ENCODE measurements around the gene MGAT5. TPM values are rescaled to one million over a fixed set of nuclear protein-coding genes. Genes with fewer than 3 reads are reported as not detected.

The MGAT5 gene
- total RNA-seq, 1 donor from 2014 or later = 32.5 TPM

DNA sequence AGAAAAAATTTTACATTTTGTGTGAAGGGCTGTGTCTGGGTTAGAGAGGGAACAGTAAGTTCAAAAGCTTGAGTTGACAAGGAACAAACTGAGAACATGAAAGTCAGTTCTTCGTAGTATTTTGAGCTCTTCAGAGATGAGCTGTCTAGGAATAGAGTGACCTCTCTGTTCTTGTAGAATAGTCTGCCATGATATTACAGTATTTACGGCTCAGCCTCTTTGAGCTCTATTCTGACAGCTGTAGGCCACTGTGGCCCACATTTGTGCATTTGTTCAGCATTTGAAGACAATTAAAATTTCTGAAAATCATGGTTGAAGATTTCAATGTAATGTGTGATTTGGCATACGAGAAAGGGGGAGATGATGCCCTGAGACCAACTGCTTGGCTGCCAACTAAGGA is 172.8 kb downstream of the MGAT5 start:
- Histone ChIP-seq H3K36me3 (ENCODE audit: control insufficient read depth, insufficient read depth, low read length) (peaks cover 1% of the 10 kb centered on the region), H3K4me3 (ENCODE audit: low read depth, low read length) (no peak overlapping the region), H3K27me3 (ENCODE audit: control insufficient read depth, insufficient read depth, low read length) (no peaks in the 10 kb centered on the region)
- TF ChIP-seq, protein P1, sequence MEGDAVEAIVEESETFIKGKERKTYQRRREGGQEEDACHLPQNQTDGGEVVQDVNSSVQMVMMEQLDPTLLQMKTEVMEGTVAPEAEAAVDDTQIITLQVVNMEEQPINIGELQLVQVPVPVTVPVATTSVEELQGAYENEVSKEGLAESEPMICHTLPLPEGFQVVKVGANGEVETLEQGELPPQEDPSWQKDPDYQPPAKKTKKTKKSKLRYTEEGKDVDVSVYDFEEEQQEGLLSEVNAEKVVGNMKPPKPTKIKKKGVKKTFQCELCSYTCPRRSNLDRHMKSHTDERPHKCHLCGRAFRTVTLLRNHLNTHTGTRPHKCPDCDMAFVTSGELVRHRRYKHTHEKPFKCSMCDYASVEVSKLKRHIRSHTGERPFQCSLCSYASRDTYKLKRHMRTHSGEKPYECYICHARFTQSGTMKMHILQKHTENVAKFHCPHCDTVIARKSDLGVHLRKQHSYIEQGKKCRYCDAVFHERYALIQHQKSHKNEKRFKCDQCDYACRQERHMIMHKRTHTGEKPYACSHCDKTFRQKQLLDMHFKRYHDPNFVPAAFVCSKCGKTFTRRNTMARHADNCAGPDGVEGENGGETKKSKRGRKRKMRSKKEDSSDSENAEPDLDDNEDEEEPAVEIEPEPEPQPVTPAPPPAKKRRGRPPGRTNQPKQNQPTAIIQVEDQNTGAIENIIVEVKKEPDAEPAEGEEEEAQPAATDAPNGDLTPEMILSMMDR (IDR thresholded peaks at IDR 0.05; ENCODE audit: insufficient read depth, low read length, poor library complexity, severe bottlenecking) = no peak
- DNase-seq (ENCODE audit: low read depth) = no peak

DNA sequence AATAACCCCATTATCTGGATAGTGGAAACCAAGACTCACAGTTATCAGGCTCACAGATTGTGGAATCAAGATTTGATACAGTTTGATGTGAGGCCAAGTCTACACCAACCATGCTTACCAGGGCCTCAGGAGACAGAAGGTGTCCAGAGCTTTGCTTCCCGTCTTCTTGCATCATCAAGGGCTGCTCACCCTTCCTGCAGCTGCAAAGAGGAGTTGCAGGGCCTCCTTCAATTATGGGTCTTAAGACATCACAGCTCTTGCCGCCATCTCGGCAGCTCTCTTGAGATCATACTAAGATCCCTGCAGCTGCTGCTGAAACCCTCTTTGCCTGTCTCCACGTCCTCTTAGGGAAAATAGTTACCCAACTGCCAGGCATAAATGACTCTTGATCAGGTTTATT is 176.0 kb downstream of the MGAT5 start:
- Histone ChIP-seq H3K36me3 (ENCODE audit: control insufficient read depth, insufficient read depth, low read length) (peaks cover 1% of the 10 kb centered on the region), H3K27me3 (ENCODE audit: control insufficient read depth, insufficient read depth, low read length) (no peaks in the 10 kb centered on the region), H3K4me3 (ENCODE audit: low read depth, low read length) (no peak overlapping the region)
- no peak for DNase-seq (ENCODE audit: low read depth)
- TF ChIP-seq, protein P1 (IDR thresholded peaks at IDR 0.05; ENCODE audit: insufficient read depth, low read length, poor library complexity, severe bottlenecking) = no peak

DNA sequence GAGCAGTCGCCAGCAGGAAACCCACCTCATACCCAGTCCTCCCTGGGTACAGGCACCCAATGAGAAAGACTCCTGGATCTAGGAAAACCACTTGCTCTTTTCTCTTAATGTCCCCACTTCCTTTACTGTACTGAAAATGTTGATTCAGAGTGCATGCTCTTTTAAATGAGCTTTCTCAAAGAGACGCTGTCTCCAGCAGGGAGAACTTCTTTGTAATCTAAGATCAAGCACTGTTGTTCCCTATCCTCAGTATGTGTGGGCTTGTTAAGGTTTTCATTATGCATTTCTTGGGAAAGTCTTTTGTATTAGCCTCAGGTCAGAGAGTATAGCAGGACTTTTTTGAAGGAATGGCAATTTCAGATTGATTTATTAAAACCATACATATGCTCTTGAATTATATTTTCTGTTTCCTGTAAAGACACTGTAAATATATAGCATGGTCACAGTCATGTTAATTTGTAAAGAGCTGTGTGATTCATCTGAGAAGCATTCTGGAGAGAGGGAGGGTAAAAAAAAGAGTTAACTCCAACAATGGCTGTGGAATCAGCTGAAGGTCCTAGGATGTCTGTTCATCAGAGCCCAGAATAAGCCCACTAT is 178.1 kb downstream of the MGAT5 start:
- no peak for DNase-seq (ENCODE audit: low read depth)
- H3K27me3 ChIP-seq (ENCODE audit: control insufficient read depth, insufficient read depth, low read length) = no peaks in the 10 kb centered on the region
- H3K4me3 ChIP-seq (ENCODE audit: low read depth, low read length) = no peak overlapping the region
- TF ChIP-seq, protein P1 (IDR thresholded peaks at IDR 0.05; ENCODE audit: insufficient read depth, low read length, poor library complexity, severe bottlenecking) = no peak
- H3K36me3 ChIP-seq (ENCODE audit: control insufficient read depth, insufficient read depth, low read length) = no peaks in the 10 kb centered on the region

DNA sequence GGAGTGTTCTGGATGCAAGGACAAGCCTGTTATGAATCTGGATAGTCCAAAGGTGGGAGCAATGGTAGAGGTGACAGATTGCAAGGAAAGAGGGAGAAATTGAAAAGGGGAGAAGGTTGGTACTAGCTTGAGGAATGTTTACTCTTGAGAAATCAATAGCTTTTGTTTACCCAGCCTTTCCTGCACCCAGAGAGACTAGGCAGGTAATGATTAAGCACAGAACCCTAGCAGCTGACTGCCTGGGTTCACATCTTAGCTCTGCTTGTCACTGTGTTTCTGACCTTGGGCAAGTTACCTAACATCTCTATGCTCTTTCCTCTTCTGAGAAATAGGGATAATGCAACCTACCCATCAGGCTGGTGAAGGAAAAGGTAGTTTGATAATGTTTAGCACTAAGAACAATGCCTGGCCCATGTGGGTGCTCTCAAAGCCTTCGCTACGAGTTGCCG is 178.6 kb downstream of the MGAT5 start:
- DNase-seq (ENCODE audit: low read depth) = no peak
- TF ChIP-seq, protein P1 (IDR thresholded peaks at IDR 0.05; ENCODE audit: insufficient read depth, low read length, poor library complexity, severe bottlenecking) = no peak
- H3K4me3 ChIP-seq (ENCODE audit: low read depth, low read length) = no peak overlapping the region
- no peaks in the 10 kb centered on the region for H3K27me3 ChIP-seq (ENCODE audit: control insufficient read depth, insufficient read depth, low read length)
- no peaks in the 10 kb centered on the region for H3K36me3 ChIP-seq (ENCODE audit: control insufficient read depth, insufficient read depth, low read length)

DNA sequence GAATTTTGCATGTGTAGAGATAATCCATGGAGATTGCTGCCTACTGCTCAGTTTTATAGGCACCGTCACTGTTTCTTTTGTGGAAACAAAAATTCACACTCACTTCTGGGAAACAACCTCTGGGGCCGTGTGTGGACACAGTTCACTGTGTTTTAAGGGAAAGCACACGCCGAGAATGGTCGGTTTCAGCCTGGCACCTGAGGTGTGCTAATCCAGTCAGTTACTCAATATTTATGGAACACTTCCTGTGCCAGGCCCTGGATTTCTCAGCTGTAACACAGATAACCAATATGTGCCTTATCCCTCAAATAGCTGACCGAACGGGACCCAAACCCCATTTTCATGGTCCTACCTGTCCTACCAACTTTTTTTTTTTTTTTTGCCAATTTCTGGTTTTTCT is 179.6 kb downstream of the MGAT5 start:
- H3K27me3 ChIP-seq (ENCODE audit: control insufficient read depth, insufficient read depth, low read length) = no peaks in the 10 kb centered on the region
- H3K36me3 ChIP-seq (ENCODE audit: control insufficient read depth, insufficient read depth, low read length) = no peaks in the 10 kb centered on the region
- TF ChIP-seq, protein P1 (IDR thresholded peaks at IDR 0.05; ENCODE audit: insufficient read depth, low read length, poor library complexity, severe bottlenecking) = no peak
- no peak for DNase-seq (ENCODE audit: low read depth)
- H3K4me3 ChIP-seq (ENCODE audit: low read depth, low read length) = no peak overlapping the region

DNA sequence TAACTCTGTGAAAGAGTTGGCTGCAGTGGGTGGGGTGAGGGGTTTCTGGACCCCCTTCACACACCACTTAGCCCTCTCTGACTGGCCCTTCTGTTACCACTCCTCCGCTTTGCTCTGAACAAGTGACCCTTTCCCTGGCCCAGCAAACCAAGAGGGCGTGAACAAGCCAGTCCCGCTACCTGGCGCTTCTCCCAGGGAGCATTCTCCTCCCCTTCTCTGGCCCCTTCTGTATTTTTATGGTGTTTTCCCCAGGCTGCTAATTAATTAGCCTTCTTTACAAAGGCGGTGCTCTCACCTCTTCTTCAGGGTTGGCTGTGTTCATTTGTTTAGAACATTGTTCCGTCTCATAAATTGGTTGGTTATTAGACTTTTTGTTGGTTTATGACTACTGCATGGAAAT is 180.1 kb downstream of the MGAT5 start:
- no peaks in the 10 kb centered on the region for H3K36me3 ChIP-seq (ENCODE audit: control insufficient read depth, insufficient read depth, low read length)
- TF ChIP-seq, protein P1 (IDR thresholded peaks at IDR 0.05; ENCODE audit: insufficient read depth, low read length, poor library complexity, severe bottlenecking) = no peak
- H3K4me3 ChIP-seq (ENCODE audit: low read depth, low read length) = no peak overlapping the region
- H3K27me3 ChIP-seq (ENCODE audit: control insufficient read depth, insufficient read depth, low read length) = no peaks in the 10 kb centered on the region
- DNase-seq (ENCODE audit: low read depth) = no peak

Measured in kidney epithelial cell (primary cell).